ENCODE data around the gene TTLL9.

The TTLL9 gene

DNA sequence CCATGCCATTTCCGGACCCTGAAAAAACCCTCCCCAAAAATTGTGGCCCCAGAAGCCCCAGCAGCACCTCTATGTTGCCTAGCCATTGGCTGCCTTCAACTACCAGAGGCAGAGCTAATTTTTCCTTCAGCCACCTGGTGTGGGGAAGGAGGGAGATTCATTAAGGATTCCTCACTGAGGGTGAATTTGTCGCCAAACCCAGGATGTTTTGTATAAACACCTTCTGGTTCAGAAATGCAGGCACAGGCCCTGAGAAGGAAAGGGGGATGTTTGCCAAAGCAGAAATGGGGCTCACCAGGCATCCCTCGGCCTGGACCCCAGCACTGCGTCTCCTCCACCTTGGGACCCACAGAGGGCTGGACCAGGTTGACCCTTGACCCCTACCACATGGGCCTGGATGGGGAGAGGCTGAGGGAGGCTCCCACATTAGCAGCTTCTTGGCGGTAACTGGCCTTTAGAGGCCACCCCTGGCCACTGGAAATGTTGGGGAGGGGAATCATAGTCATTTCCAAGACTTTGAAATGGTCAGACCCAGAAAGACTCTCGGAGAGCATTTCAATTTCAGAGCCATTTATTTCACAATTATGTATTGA is 83.2 kb downstream of the TTLL9 start:
- H3K27ac ChIP-seq, result no peak overlapping the region
- TF ChIP-seq, protein P1, sequence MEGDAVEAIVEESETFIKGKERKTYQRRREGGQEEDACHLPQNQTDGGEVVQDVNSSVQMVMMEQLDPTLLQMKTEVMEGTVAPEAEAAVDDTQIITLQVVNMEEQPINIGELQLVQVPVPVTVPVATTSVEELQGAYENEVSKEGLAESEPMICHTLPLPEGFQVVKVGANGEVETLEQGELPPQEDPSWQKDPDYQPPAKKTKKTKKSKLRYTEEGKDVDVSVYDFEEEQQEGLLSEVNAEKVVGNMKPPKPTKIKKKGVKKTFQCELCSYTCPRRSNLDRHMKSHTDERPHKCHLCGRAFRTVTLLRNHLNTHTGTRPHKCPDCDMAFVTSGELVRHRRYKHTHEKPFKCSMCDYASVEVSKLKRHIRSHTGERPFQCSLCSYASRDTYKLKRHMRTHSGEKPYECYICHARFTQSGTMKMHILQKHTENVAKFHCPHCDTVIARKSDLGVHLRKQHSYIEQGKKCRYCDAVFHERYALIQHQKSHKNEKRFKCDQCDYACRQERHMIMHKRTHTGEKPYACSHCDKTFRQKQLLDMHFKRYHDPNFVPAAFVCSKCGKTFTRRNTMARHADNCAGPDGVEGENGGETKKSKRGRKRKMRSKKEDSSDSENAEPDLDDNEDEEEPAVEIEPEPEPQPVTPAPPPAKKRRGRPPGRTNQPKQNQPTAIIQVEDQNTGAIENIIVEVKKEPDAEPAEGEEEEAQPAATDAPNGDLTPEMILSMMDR (conservative IDR thresholded peaks at IDR 0.05), result no peak
- TF ChIP-seq ZFX (IDR thresholded peaks at IDR 0.05), result no peak

- TF ChIP-seq, protein P1 (conservative IDR thresholded peaks at IDR 0.05), result no peak
- no peak for TF ChIP-seq ZFX (IDR thresholded peaks at IDR 0.05)
- no peak overlapping the region for H3K27ac ChIP-seq
Measured at GRCh38 chr20:31954500-31954899, 84.1 kb downstream of the TTLL9 start.

DNA sequence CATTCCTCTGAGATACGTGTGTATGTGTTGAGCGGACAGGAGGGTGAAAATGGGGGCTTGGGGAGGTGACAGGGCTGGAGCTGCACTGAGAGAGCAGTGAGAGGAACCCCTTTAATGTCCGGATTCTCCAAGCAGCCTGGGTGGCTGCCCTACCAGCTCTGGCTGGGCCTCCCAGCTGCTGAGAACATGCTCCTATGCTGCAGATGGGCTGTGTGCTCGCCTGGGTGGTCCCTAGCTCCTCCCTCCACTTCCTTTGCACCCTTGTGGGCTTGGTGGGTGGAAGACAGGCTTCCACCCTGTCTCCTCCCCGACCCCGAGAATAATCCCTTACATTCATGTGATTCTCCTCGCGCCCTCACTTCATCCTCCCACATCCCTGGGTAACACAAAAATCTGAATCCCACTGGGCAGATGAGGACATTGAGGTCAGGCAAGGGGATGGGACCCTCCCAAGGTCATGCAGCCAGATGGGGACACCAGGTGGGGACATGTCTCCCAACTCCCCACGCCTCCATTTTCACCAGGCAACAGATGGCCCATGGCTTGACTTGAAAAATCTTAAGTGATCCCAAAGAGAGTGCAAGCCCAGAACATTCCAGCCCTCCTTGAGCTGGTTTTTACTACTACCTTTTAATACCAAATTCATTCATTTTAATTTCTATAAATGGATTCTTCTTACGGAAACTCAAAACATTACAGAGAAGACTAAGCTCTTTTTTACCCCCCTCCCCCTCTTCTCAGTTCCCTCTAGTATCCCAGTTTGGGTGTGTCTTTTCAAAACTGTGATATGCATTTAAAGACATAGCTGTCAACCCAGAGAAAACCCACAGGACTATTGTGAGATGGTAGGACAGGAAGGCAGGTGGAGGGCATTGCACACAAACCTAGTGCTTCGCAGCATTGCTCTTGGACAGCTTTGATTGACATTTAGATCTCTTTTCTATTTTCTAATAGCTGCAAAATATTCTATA is 86.4 kb downstream of the TTLL9 start:
- TF ChIP-seq, protein P1 (conservative IDR thresholded peaks at IDR 0.05), result no peak
- no peak for TF ChIP-seq ZFX (IDR thresholded peaks at IDR 0.05)
- no peak overlapping the region for H3K27ac ChIP-seq

GRCh38 chr20:31962761-31963160 is 92.3 kb downstream of the TTLL9 start:
- no peak overlapping the region for H3K27ac ChIP-seq
- TF ChIP-seq ZFX (IDR thresholded peaks at IDR 0.05), result no peak
- TF ChIP-seq, protein P1 (conservative IDR thresholded peaks at IDR 0.05), result no peak

DNA sequence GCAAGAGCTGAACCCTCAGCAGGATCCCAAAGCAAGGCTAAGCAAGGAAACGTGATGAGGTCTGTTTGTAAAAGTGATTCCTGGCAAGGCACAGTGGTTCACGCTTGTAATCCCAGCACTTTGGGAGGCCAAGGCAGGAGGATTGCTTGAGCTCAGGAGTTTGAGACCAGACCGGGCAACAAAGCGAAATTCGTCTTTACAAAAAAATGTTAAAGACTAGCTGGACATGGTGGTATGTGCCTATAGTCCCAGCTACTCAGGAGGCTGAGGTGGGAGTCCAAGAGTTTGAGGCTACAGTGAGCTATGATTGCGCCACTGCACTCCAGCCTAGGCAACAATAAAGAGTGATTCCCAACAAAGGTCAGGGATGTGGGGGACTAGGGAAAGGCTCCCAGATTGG is 93.5 kb downstream of the TTLL9 start:
- TF ChIP-seq ZFX (IDR thresholded peaks at IDR 0.05), result no peak
- TF ChIP-seq, protein P1 (conservative IDR thresholded peaks at IDR 0.05), result no peak
- no peak overlapping the region for H3K27ac ChIP-seq

GRCh38 chr20:31966991-31967655 is 96.7 kb downstream of the TTLL9 start:
- no peak overlapping the region for H3K27ac ChIP-seq
- TF ChIP-seq, protein P1 (conservative IDR thresholded peaks at IDR 0.05), result no peak
- TF ChIP-seq ZFX (IDR thresholded peaks at IDR 0.05), result no peak
